AG04450 (cell line): ENCODE data around the gene MUC6. TPM values are rescaled to one million over a fixed set of nuclear protein-coding genes. Genes with fewer than 3 reads are reported as not detected.

Experiments used
- CTCF ChIA-PET: fragments of 300-600, 350-600 bp; formaldehyde crosslinking; extraction: SDS; loops from one replicate; lab custom pipeline; 2022; ENCODE audit warnings: antibody characterized with exemption, inconsistent platforms; lab: Charles Lee
- POLR2A ChIA-PET: fragments of 350-600 bp; formaldehyde crosslinking; extraction: SDS; loops from one replicate; lab custom pipeline; 2021; ENCODE audit warnings: antibody characterized with exemption, inconsistent platforms; lab: Yijun Ruan, JAX
- DNase-seq: peaks from one replicate; pipeline ENCODE4 v3.0.0-alpha.2; 2011; ENCODE audit warnings: low read depth, low spot score
- H3K27ac ChIP-seq: one replicate; pipeline ENCODE4 v1.5.1; 2012; ENCODE audit warnings: low read depth, low read length, control low read depth
- H3K27me3 ChIP-seq: one replicate; pipeline ENCODE4 v1.6.0; 2012; ENCODE audit warnings: low read length; ENCODE audit not compliant: control insufficient read depth, insufficient read depth
- H3K4me3 ChIP-seq: 2 replicates; pipeline ENCODE4 v1.5.1; 2011; ENCODE audit warnings: mild to moderate bottlenecking, low read depth, low read length, control low read depth
- H3K9me3 ChIP-seq: 2 replicates; pipeline ENCODE4 v1.5.1; 2012; ENCODE audit warnings: low read length; ENCODE audit not compliant: control insufficient read depth, insufficient read depth
- polyA plus RNA-seq: library from polyadenylated mRNA; depleted of rRNA; stranded (reverse); fragments of >200 nt; gene quantifications from 2 replicates; pipeline ENCODE4 v1.2.3, GENCODE V29; 2011
- TF ChIP-seq, protein P1 (sequence below): IDR thresholded peaks from 2 replicates; pipeline ENCODE4 v1.5.1; 2011; ENCODE audit warnings: low read depth, low read length, control low read depth, inconsistent platforms

The MUC6 gene
- polyA plus RNA-seq, 1 experiment, result not detected

DNA sequence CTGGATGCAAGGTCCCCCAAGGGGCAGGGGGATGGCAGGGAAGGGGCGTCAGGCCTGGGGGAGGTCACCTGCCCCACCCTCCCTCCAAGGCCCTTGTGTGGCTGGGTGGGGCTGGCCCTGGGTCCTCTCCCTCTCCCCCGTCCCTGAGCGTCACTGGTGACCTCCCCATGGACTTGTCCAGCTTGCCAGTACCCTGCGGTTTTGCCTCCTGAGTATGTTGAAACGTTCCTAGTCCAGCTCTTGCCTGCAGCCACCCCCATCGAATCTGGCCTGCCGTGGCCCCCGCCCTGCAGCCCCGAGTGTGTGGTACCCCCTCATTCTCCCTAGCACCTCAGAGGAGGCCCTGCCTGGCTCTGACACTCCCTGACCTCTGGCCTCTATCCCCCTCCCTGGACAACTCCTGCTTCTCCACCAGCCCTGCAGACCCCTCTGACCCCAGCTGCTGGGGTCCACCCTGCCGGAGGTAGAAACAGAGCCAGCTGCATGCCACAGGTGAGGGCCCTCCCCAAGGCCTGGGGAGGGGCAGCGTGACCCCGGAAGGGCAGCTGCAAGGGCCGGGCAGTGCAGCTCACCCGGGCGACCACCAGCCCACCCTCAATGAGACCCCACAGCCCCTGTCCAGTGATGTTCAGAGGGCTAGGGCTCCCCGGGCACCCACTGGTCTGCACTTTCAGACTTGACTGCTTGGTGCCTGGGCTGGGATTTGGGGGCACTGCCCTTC lies 4.1 kb upstream of the MUC6 start:
- no peak overlapping the region for H3K4me3 ChIP-seq
- CTCF ChIA-PET, result no interaction called here
- no peaks in the 10 kb centered on the region; the same call in 1 of the 2 replicates for H3K9me3 ChIP-seq
- TF ChIP-seq, protein P1, sequence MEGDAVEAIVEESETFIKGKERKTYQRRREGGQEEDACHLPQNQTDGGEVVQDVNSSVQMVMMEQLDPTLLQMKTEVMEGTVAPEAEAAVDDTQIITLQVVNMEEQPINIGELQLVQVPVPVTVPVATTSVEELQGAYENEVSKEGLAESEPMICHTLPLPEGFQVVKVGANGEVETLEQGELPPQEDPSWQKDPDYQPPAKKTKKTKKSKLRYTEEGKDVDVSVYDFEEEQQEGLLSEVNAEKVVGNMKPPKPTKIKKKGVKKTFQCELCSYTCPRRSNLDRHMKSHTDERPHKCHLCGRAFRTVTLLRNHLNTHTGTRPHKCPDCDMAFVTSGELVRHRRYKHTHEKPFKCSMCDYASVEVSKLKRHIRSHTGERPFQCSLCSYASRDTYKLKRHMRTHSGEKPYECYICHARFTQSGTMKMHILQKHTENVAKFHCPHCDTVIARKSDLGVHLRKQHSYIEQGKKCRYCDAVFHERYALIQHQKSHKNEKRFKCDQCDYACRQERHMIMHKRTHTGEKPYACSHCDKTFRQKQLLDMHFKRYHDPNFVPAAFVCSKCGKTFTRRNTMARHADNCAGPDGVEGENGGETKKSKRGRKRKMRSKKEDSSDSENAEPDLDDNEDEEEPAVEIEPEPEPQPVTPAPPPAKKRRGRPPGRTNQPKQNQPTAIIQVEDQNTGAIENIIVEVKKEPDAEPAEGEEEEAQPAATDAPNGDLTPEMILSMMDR, result no peak
- POLR2A ChIA-PET, result no interaction called here
- peaks cover 8% of the 10 kb centered on the region for H3K27me3 ChIP-seq
- H3K27ac ChIP-seq, result no peak overlapping the region
- no peak for DNase-seq

DNA sequence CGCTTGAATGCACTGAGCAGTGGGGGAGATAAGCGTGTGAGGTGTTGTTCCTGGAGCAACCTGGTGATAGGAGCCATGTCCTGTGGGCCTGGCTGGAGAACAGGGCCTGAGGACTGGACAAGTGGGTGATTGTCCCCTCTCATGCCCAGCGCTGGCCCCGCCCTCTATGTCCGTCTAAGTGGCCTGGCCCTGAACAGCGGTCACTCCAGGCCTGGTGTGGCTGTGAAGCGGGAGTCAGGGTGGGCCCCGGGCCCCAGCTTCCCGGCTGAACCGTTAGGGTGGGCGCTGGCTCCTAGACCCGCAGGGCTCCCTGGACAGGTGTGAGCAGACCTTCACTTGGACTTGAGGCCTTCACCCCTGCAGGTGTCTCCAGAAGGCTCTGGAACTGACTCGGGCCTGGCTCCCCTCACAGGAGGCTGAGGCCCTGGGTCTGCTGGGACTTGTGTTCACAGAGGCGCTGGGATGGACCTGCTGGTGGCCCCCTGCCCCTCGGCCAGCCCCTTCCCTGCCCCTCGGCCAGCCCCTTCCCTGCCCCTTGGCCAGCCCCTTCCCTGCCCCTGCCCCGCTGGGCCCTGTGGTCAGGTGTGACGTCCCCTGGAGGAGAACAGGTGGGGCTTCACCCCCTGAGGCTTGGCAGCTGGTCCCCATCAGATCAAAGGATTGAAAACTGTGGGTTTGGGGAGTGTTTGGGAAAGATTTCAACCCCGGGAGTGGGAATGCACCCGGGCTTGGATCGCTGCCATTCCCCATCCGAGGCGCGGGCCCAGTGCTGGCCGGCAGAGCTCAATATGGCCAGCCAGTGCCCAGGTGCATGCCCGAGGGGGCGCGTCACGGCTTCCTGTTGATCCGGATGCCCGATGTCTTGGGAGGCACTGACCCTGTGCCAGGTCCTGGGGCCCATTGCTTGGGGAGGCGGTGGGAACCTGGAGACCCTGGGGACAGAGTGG lies 3.2 kb upstream of the MUC6 start:
- POLR2A ChIA-PET, result no interaction called here
- Histone ChIP-seq H3K4me3 (no peak overlapping the region), H3K27ac (no peak overlapping the region), H3K27me3 (peaks cover 6% of the 10 kb centered on the region), H3K9me3 (no peaks in the 10 kb centered on the region; the same call in 1 of the 2 replicates)
- TF ChIP-seq, protein P1, result no peak
- DNase-seq, result no peak
- CTCF ChIA-PET, result no interaction called here

DNA sequence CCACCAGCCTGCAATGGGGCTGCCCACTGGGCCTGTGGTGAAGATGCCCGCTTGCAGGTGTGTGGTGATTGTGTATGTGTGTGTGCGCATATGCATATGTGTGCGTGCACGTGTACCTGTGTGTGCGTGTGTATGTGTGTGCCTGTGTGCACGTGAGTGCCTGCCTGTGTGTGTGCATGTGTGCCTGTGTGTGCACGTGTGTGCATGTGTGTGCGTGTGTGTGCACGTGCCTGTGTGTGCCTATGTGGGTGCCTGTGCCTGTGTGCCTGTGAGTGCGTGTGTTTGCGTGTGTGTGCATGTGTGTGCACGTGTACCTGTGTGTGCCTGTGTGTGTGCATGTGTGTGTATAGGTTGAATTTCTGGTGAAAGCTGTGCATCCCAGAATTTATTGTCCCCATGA lies 2.4 kb upstream of the MUC6 start:
- H3K4me3 ChIP-seq, result no peak overlapping the region
- no peak overlapping the region for H3K27ac ChIP-seq
- CTCF ChIA-PET, result no interaction called here
- no peak for DNase-seq
- POLR2A ChIA-PET, result no interaction called here
- peaks cover 6% of the 10 kb centered on the region for H3K27me3 ChIP-seq
- TF ChIP-seq, protein P1, result no peak
- no peaks in the 10 kb centered on the region; the same call in 1 of the 2 replicates for H3K9me3 ChIP-seq

DNA sequence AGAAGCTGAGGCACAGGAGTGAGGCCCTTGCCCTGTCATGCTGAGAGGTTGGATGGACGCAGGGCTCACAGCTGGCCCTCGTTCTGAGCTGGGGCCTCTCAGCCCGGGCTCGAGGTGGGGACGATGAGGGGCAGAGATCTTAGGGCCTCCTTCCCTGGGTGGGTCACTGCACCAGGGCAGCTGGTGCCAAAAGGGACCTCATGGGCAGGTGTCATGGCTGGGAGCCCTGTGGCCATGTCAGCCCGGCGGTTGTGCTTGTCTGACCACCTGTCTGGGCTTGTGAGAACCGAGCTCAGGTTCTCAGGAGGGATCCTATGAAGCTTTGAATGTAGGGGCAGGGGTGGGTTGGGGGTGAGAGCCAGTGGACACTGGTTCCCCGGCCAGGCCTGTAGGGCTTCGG lies 1.8 kb upstream of the MUC6 start:
- DNase-seq, result no peak
- ChIA-PET POLR2A (no interaction called here), CTCF (no interaction called here)
- TF ChIP-seq, protein P1, result no peak
- H3K27ac ChIP-seq, result no peak overlapping the region
- H3K4me3 ChIP-seq, result no peak overlapping the region
- no peaks in the 10 kb centered on the region; the same call in 1 of the 2 replicates for H3K9me3 ChIP-seq
- H3K27me3 ChIP-seq, result peaks cover 6% of the 10 kb centered on the region
